HEK293 (cell line): ENCODE results near the gene IGF1R.

Source experiments
- CTCF ChIA-PET: fragments of 350-600 bp; formaldehyde crosslinking; extraction: SDS; loops from one replicate; lab custom pipeline; 2021; ENCODE audit warnings: antibody characterized with exemption; lab: Yijun Ruan, JAX
- POLR2A ChIA-PET: fragments of 300-600 bp; formaldehyde crosslinking; extraction: SDS; loops from one replicate; lab custom pipeline; 2020; ENCODE audit warnings: antibody characterized with exemption, inconsistent platforms; lab: Yijun Ruan, JAX
- H3K27ac ChIP-seq: fragments of 200-500 bp; sonication (Bioruptor generic); 2 replicates; pipeline ENCODE4 v1.5.1; 2014; ENCODE audit warnings: low read depth, low read length, control low read depth, inconsistent platforms; ENCODE audit errors: extremely low read depth
- H3K36me3 ChIP-seq, 2 experiments: fragments of 200-500 bp in 1 of 2; sonication (Bioruptor generic) in 1 of 2; 1 replicate in 1 of 2; 2 replicates in 1 of 2; pipeline ENCODE4 v1.5.1; 2014 to 2017; ENCODE audit warnings: inconsistent platforms in 2 of 2, low read length in 2 of 2; ENCODE audit not compliant: control insufficient read depth in 2 of 2, insufficient read depth in 1 of 2
- H3K4me1 ChIP-seq: fragments of 200-500 bp; sonication (Bioruptor generic); 2 replicates; pipeline ENCODE4 v1.5.1; 2014; ENCODE audit warnings: mild to moderate bottlenecking, low read length, inconsistent platforms; ENCODE audit not compliant: control insufficient read depth, insufficient read depth
- H3K4me3 ChIP-seq: 2 replicates; pipeline ENCODE4 v1.5.1; 2011; ENCODE audit warnings: low read depth, mild to moderate bottlenecking, control low read depth, low read length, moderate library complexity
- H3K9me3 ChIP-seq: fragments of 200-500 bp; sonication (Bioruptor generic); 2 replicates; pipeline ENCODE4 v1.5.1; 2014; ENCODE audit warnings: low read depth, low read length, inconsistent platforms; ENCODE audit not compliant: control insufficient read depth, insufficient read depth
- CTCF ChIP-seq: fragments of 450-650 bp; formaldehyde crosslinking; IDR thresholded peaks from 2 replicates; pipeline ENCODE4 v1.5.1; 2016; ENCODE audit warnings: missing biosample characterization, missing genetic modification characterization
- EGR2 ChIP-seq: fragments of 450-650 bp; formaldehyde crosslinking; IDR thresholded peaks from 2 replicates; pipeline ENCODE4 v1.5.1; 2016; ENCODE audit warnings: low read depth, missing biosample characterization, missing genetic modification characterization
- GLI2 ChIP-seq: fragments of 450-650 bp; formaldehyde crosslinking; IDR thresholded peaks from 2 replicates; pipeline ENCODE4; 2017; ENCODE audit warnings: missing biosample characterization, missing genetic modification characterization, low read depth, borderline replicate concordance
- GLIS1 ChIP-seq: fragments of 450-650 bp; formaldehyde crosslinking; IDR thresholded peaks from 2 replicates; pipeline ENCODE4 v1.5.1; 2016; ENCODE audit warnings: missing biosample characterization, missing genetic modification characterization
- PRDM4 ChIP-seq: fragments of 450-650 bp; formaldehyde crosslinking; IDR thresholded peaks from 2 replicates; pipeline ENCODE4 v1.5.1; 2017; ENCODE audit warnings: missing biosample characterization, missing genetic modification characterization
- SCRT2 ChIP-seq: fragments of 450-650 bp; formaldehyde crosslinking; IDR thresholded peaks from 2 replicates; pipeline ENCODE4 v1.5.1; 2016; ENCODE audit warnings: missing biosample characterization, missing genetic modification characterization
- SP3 ChIP-seq: fragments of 450-650 bp; formaldehyde crosslinking; IDR thresholded peaks from 2 replicates; pipeline ENCODE4 v1.5.1; 2016; ENCODE audit warnings: missing biosample characterization, missing genetic modification characterization
- ZFHX2 ChIP-seq: fragments of 450-650 bp; formaldehyde crosslinking; conservative IDR thresholded peaks from 2 replicates; pipeline ENCODE4 v1.5.1; 2016; ENCODE audit warnings: missing biosample characterization, missing genetic modification characterization
- ZNF169 ChIP-seq: fragments of 450-650 bp; formaldehyde crosslinking; IDR thresholded peaks from 2 replicates; pipeline ENCODE4 v1.5.1; 2016; ENCODE audit warnings: missing biosample characterization, missing genetic modification characterization
- ZNF184 ChIP-seq: fragments of 450-650 bp; IDR thresholded peaks from 2 replicates; pipeline ENCODE4 v1.5.1; 2018; ENCODE audit warnings: missing biosample characterization, mild to moderate bottlenecking, missing genetic modification characterization
- ZNF239 ChIP-seq: fragments of 450-650 bp; formaldehyde crosslinking; IDR thresholded peaks from 2 replicates; pipeline ENCODE4 v1.5.1; 2016; ENCODE audit warnings: missing biosample characterization, missing genetic modification characterization
- ZNF335 ChIP-seq: fragments of 450-650 bp; formaldehyde crosslinking; conservative IDR thresholded peaks from 2 replicates; pipeline ENCODE4 v1.5.1; 2016; ENCODE audit warnings: missing biosample characterization, missing genetic modification characterization
- ZNF350 ChIP-seq: fragments of 450-650 bp; formaldehyde crosslinking; IDR thresholded peaks from 2 replicates; pipeline ENCODE4 v1.5.0; 2017; ENCODE audit warnings: missing biosample characterization, mild to moderate bottlenecking, missing genetic modification characterization
- ZNF354C ChIP-seq: fragments of 450-650 bp; formaldehyde crosslinking; IDR thresholded peaks from 2 replicates; pipeline ENCODE4 v1.5.1; 2016; ENCODE audit warnings: missing biosample characterization, missing genetic modification characterization, low read depth, borderline replicate concordance
- ZNF585B ChIP-seq: fragments of 450-650 bp; formaldehyde crosslinking; IDR thresholded peaks from 2 replicates; pipeline ENCODE4 v1.5.1; 2016; ENCODE audit warnings: missing biosample characterization, missing genetic modification characterization
- ZNF623 ChIP-seq: fragments of 450-650 bp; formaldehyde crosslinking; IDR thresholded peaks from 2 replicates; pipeline ENCODE4 v1.5.1; 2016; ENCODE audit warnings: missing biosample characterization, missing genetic modification characterization
- ZNF626 ChIP-seq: fragments of 450-650 bp; sonication (Bioruptor Pico); formaldehyde crosslinking; IDR thresholded peaks from 2 replicates; pipeline ENCODE4 v1.5.1; 2018; ENCODE audit warnings: missing biosample characterization, missing genetic modification characterization, inconsistent platforms
- ZNF645 ChIP-seq: fragments of 450-650 bp; formaldehyde crosslinking; IDR thresholded peaks from 2 replicates; pipeline ENCODE4; 2016; ENCODE audit warnings: missing biosample characterization, missing genetic modification characterization
- ZNF692 ChIP-seq: fragments of 450-650 bp; formaldehyde crosslinking; IDR thresholded peaks from 2 replicates; pipeline ENCODE4 v1.5.1; 2016; ENCODE audit warnings: missing biosample characterization, missing genetic modification characterization

IGF1R gene

GRCh38 chr15:98720577-98721565, 72.5 kb downstream of the IGF1R start:
- Histone ChIP-seq H3K4me1 (peaks cover 13% of the 10 kb centered on the region), H3K27ac (no peak overlapping the region), H3K36me3 (no peaks in the 10 kb centered on the region), H3K9me3 (no peaks in the 10 kb centered on the region), H3K4me3 (no peak overlapping the region)
- TF ChIP-seq ZNF585B (tag by site-specific recombination) (no peak), SP3 (tag by site-specific recombination) (no peak), GLIS1 (tag by site-specific recombination) (no peak), ZNF645 (tag by site-specific recombination) (no peak), ZNF239 (tag by site-specific recombination) (no peak), CTCF (tag by site-specific recombination) (no peak), ZNF626 (tag by site-specific recombination) (no peak), ZNF335 (no peak), PRDM4 (tag by site-specific recombination) (no peak), ZNF169 (tag by site-specific recombination) (no peak), ZNF350 (no peak), ZNF184 (tag by site-specific recombination) (no peak)
- ChIA-PET CTCF (interaction anchor here (0.6 to 1.3 kb wide), 5 partner anchors 19 to 356 kb away, joined by 3 to 5 read pairs (median 4); no protein-coding TSS in a partner anchor), POLR2A (no interaction called here)

- no peaks in the 10 kb centered on the region for H3K9me3 ChIP-seq
- no peak for TF ChIP-seq GLI2 (tag by site-specific recombination)
- 0 out of 2 replicates have a peak, but pooled peaks have one; percentile 42 for TF ChIP-seq SCRT2 (tag by site-specific recombination)
- ChIA-PET CTCF (interaction anchor here (0.6 to 1.2 kb wide), 2 partner anchors 30 to 44 kb away, joined by 3 read pairs; no protein-coding TSS in a partner anchor), POLR2A (no interaction called here)
- no peaks in the 10 kb centered on the region for H3K36me3 ChIP-seq
- no peak overlapping the region for H3K4me3 ChIP-seq
- H3K27ac ChIP-seq = no peak overlapping the region
- peaks cover 16% of the 10 kb centered on the region for H3K4me1 ChIP-seq
These were observed 73.9 kb downstream of the IGF1R start for GRCh38 chr15:98722209-98722608.

- H3K4me3 ChIP-seq = no peak overlapping the region
- H3K4me1 ChIP-seq = peaks cover 21% of the 10 kb centered on the region
- no peaks in the 10 kb centered on the region for H3K9me3 ChIP-seq
- no peaks in the 10 kb centered on the region for H3K36me3 ChIP-seq
- CTCF ChIA-PET = interaction anchor here (0.6 to 1.2 kb wide), 3 partner anchors 10 to 44 kb away, joined by 3 read pairs; no protein-coding TSS in a partner anchor
- POLR2A ChIA-PET = no interaction called here
- H3K27ac ChIP-seq = no peak overlapping the region
- TF ChIP-seq ZNF623 (tag by site-specific recombination) (no peak), ZFHX2 (tag by site-specific recombination) (peak; percentile 72), ZNF692 (tag by site-specific recombination) (no peak), ZNF354C (no peak), EGR2 (tag by site-specific recombination) (peak; percentile 79)
These were observed 74.3 kb downstream of the IGF1R start for GRCh38 chr15:98722645-98723044.
